ENCODE data around the gene ENOX2. TPM values are rescaled to one million over a fixed set of nuclear protein-coding genes. Genes with fewer than 3 reads are reported as not detected.
A peak's percentile ranks its signal among the peaks of the same experiment; 100 is the strongest.

The ENOX2 gene
- total RNA-seq, 6 donors from 2014 or later: 7.3 to 14.8 (median 9.6) TPM

DNA sequence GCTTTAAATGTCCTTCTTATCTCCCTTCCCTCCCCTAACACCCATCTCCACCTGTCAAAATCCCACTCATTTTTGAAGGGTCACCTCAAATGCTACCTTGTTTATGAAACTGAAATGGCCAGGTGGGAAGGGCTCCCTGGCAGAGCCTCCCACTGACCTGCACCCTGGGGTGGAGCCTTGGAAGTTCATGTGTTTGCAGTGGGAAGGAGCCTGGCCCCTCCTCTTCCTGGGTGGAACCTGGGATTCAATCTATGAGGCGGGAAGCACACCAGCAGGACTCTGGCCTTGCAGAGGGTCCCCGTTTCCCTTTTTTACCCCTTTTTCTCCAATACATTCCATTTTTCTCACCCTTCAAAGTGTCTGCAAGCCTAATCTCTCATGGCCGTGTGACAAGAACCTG lies 197.4 kb downstream of the ENOX2 start:
- Histone ChIP-seq H3K27ac (no peak overlapping the region), H3K9me3 (no peaks in the 10 kb centered on the region), H3K36me3 (peaks cover 0 to 3% (median 0%) of the 10 kb centered on the region in 4 donors), H3K4me3 (no peak overlapping the region), H3K4me1 (no peaks in the 10 kb centered on the region), H3K27me3 (no peaks in the 10 kb centered on the region)
- DNase-seq (no peak), ATAC-seq (ENCODE audit: low FRiP score in 2 of 2) (no peak)
- 89 to 93% methylated on average over 3 of the region's 3 CpGs for WGBS, 2 donors
- TF ChIP-seq POLR2AphosphoS5 (IDR thresholded peaks at IDR 0.05) (no peak), EP300 (IDR thresholded peaks at IDR 0.05) (no peak), POLR2A (IDR thresholded peaks at IDR 0.05) (no peak)
- TF ChIP-seq, protein P1, sequence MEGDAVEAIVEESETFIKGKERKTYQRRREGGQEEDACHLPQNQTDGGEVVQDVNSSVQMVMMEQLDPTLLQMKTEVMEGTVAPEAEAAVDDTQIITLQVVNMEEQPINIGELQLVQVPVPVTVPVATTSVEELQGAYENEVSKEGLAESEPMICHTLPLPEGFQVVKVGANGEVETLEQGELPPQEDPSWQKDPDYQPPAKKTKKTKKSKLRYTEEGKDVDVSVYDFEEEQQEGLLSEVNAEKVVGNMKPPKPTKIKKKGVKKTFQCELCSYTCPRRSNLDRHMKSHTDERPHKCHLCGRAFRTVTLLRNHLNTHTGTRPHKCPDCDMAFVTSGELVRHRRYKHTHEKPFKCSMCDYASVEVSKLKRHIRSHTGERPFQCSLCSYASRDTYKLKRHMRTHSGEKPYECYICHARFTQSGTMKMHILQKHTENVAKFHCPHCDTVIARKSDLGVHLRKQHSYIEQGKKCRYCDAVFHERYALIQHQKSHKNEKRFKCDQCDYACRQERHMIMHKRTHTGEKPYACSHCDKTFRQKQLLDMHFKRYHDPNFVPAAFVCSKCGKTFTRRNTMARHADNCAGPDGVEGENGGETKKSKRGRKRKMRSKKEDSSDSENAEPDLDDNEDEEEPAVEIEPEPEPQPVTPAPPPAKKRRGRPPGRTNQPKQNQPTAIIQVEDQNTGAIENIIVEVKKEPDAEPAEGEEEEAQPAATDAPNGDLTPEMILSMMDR (IDR thresholded peaks at IDR 0.05): no peak

DNA sequence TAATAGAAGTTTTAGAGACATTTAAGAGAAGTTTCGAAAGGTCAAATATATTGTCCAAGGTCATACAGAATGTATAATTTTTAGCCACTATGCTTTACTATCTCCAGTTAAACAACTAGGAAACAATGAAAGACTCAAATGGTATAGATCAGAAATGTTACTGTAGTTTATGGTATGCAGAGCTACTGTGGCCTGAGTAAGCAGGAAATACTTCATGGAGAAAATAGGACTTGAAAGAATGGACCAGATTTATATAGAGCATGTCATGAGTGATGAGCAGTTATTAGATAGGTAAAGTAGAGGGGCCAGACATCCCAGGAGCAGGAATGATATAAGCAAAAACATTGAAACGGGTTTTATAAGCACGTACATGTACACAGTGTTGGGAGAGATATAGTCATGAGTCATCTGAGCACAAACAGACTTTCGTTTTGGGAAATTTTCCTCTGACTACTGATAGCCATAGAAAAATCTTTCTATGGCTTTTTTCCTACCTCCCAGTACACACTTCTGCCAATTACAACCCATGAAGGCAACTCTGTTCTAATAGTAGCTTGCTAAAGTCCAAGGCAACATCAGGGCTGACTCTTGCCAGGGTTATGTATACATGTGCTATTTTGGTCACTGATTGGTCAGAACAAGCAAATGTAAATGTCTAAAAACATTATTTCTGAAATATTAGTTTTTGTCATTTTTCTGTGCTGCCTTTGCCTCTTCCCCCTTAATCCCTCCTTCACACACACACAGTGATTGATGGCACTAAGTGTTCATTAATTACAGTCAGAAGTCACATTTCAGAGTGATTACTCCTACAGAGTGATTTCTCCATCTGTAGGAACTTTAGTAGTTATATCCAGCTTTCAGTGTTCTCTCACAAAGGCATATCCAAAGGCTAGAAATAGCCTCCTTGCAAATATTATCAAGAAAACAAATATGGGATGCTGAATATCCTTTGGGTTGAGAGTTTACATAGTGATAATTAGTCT lies 198.7 kb downstream of the ENOX2 start:
- Histone ChIP-seq H3K4me1 (no peaks in the 10 kb centered on the region), H3K27ac (no peak overlapping the region), H3K36me3 (peaks cover 0 to 3% (median 0%) of the 10 kb centered on the region in 4 donors), H3K9me3 (no peaks in the 10 kb centered on the region), H3K27me3 (no peaks in the 10 kb centered on the region), H3K4me3 (no peak overlapping the region)
- DNase-seq (no peak), ATAC-seq (ENCODE audit: low FRiP score in 2 of 2) (peak in 1 of 2 donors; percentile 42)
- TF ChIP-seq POLR2A (IDR thresholded peaks at IDR 0.05): no peak
- no peak for TF ChIP-seq POLR2AphosphoS5 (IDR thresholded peaks at IDR 0.05)
- 68 to 80% methylated on average over 4 of the region's 4 CpGs for WGBS, 2 donors

DNA sequence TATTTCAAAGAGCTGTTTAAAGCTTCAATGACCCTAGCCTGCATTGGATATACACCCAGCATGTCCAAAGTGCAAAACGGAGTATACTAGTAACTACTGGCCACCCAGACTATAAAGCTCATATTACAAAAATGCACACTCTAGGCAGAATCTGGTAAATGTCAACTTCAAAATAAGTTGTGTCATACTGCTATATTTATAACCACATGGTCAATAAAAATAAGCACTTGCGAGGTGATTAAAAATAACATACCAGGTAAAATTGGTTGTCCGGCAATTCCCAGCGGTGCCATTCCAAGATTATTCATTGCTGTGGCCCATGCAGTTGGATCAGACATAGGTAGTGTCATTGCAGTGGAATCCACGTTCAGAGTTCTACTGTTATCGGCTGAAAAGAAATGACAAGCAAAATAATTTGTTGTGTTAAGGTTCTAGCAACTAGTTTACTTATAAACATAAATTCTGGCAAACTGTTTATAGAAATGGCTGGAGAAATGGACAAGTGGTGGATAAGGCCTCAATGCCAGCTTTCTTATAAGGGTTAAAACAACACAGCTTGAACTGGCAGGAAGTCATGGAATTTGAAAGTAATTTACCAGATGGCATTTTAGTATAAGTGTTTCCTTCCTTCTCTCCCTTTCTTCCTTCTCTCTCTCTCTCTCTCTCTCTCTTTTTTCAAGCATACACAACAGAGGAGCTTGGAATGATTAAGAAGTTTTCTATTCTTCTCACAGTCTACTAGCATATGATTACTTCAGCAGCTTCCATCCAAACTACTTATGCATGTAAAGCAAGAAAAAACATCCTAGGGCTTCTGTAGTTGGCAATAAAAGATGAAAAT lies 199.9 kb downstream of the ENOX2 start:
- 80 to 93% methylated on average over 6 of the region's 6 CpGs for WGBS, 2 donors
- TF ChIP-seq EP300 (IDR thresholded peaks at IDR 0.05) (no peak), POLR2A (IDR thresholded peaks at IDR 0.05) (no peak), POLR2AphosphoS5 (IDR thresholded peaks at IDR 0.05) (no peak)
- TF ChIP-seq, protein P1 (IDR thresholded peaks at IDR 0.05): no peak
- H3K36me3 ChIP-seq: peaks cover 0 to 3% (median 0%) of the 10 kb centered on the region in 4 donors
- no peaks in the 10 kb centered on the region for H3K9me3 ChIP-seq
- H3K27me3 ChIP-seq: no peaks in the 10 kb centered on the region
- DNase-seq (no peak), ATAC-seq (ENCODE audit: low FRiP score in 2 of 2) (no peak)
- H3K4me3 ChIP-seq: no peak overlapping the region
- H3K27ac ChIP-seq: no peak overlapping the region
- no peaks in the 10 kb centered on the region for H3K4me1 ChIP-seq

DNA sequence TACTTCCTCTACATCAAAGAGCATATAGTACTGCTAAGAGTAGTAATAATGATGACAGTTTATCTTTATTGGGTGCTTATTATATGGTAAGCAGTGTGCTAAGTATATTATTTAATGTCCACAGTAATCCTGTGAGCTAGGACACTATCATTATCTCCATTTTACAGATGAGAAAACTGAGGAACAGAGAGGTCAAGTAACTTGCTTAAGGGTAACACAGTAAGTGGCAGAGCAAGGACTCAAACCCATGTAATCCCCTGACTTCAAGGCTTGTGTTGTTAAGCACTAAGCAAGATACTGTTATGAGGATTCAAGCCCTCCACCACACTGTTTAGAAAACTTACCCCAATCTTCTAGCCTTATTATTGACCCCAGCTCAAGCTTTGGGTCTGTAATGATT lies 202.4 kb downstream of the ENOX2 start:
- TF ChIP-seq POLR2A (IDR thresholded peaks at IDR 0.05) (no peak), EP300 (IDR thresholded peaks at IDR 0.05) (no peak), POLR2AphosphoS5 (IDR thresholded peaks at IDR 0.05) (no peak)
- TF ChIP-seq, protein P1 (IDR thresholded peaks at IDR 0.05): no peak

DNA sequence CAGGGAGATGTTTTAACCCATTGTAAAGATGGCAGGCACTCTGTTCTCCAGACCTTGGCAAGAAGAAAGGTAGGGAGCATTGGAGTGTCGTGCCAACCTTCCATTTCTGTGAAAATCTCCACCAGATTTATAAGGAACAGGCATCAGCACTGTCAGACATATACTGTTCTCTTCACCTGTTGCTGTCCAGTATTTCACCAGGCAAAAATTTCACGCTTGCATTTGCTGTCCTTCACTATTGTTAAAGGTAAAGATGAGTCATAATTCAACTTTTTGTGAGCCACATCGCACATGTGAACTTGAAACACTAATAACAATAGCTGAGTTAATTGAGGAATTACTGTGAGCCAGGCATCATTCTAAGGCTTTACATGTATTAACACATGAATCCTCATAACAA lies 203.4 kb downstream of the ENOX2 start:
- 75 to 100% methylated on average over 3 of the region's 3 CpGs for WGBS, 2 donors
- peaks cover 0 to 3% (median 0%) of the 10 kb centered on the region in 4 donors for H3K36me3 ChIP-seq
- H3K4me1 ChIP-seq: no peaks in the 10 kb centered on the region
- H3K27ac ChIP-seq: no peak overlapping the region
- no peaks in the 10 kb centered on the region for H3K27me3 ChIP-seq
- ATAC-seq (ENCODE audit: low FRiP score in 2 of 2): no peak
- no peaks in the 10 kb centered on the region for H3K9me3 ChIP-seq
- H3K4me3 ChIP-seq: no peak overlapping the region
- no peak for TF ChIP-seq POLR2AphosphoS5 (IDR thresholded peaks at IDR 0.05)
- DNase-seq: no peak

More for the DNA sequence above, 202.4 kb downstream of the ENOX2 start:
- H3K9me3 ChIP-seq: no peaks in the 10 kb centered on the region
- peaks cover 0 to 3% (median 0%) of the 10 kb centered on the region in 4 donors for H3K36me3 ChIP-seq
- no peaks in the 10 kb centered on the region for H3K4me1 ChIP-seq
- H3K4me3 ChIP-seq: no peak overlapping the region
- DNase-seq (no peak), ATAC-seq (ENCODE audit: low FRiP score in 2 of 2) (no peak)
- no peak overlapping the region for H3K27ac ChIP-seq
- no peaks in the 10 kb centered on the region for H3K27me3 ChIP-seq

Data from upper lobe of left lung (tissue), 6 donors.